GM19397 (cell line): Measurements from ENCODE around the gene UGT2B15.
"Not testable (repeated sequence)": the region's sequence is repeated elsewhere in the genome, so short reads cannot be mapped to it uniquely, and the experiment has no call there.

ENCODE experiments used
- ATAC-seq: cut with Tn5 transposase; IDR thresholded peaks from one replicate; pipeline ENCODE4 v1.9.1; 2021; ENCODE audit warnings: mild to moderate bottlenecking, moderate library complexity; ENCODE audit not compliant: unreplicated experiment

UGT2B15 gene

GRCh38 chr4:68656445-68656973 lies 13.9 kb downstream of the UGT2B15 start:
- peak; percentile 52 for ATAC-seq

DNA sequence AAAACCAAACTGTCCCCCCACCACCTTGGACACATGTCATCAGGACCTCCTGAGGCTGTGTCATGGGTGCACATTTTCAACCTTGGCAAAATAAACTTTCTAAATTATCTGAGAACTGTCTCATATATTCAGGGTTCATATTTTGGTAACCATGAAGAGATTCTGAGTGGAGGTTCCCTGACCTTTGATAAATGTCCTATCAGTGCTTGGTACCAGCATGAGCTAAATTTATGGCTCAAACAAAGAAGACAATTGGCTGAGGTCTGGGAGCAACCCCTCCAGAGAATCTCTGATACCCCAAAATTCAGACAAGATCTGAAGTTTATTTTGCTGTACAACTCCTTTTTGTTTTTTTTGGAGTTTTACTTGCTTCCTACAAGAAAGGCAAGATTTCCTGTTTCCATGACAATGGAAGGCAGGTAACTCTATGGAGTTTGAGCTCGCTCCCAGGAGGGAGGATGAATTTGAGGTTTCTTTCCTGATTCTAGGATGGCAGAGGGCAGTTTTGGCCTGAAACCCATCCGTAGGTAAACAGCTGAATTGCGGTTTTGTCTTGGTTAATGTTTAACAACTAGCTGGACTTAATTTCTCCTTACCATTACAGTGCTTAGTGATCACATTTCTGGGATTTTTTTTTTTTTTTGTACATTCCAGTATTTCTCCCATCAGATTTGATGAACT lies 14.5 kb downstream of the UGT2B15 start:
- ATAC-seq = peak; percentile 30

GRCh38 chr4:68654946-68655721 lies 15.3 kb downstream of the UGT2B15 start:
- ATAC-seq = no peak

DNA sequence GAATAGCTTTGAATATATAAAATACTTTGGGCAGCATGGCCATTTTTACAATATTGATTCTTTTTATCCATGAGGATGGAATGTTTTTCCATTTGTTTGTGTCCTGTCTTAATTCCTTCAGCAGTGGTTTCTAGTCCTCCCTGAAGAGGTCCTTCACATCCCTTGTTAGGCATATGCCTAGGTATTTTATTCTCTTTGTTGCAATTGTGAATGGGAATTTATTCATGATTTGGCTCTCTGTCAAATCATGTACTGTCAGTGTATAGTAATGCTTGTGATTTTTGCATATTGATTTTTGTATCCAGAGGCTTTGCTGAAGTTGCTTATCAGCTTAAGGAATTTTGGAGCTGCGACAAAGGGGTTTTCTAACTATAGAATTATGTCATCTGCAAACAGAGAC lies 18.5 kb downstream of the UGT2B15 start:
- ATAC-seq = no peak

DNA sequence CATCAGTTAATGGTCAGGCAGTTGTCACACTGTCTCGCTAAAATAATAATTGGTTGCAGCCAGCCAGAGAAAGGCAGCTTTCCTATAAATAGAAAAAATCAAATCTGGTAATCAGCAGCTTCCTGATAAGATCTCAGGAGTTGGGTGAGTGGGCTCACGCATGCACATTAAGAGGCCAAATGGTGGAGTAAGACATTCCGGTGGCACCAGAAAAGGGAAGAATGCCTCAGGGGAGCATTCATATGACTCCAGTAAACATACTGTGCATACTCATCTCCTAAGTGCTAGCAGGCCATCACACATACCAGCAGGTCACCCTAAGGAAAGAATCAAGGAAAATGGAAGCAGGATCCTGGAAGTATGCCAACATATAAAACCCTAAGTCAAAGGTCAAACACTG lies 40.1 kb downstream of the UGT2B15 start:
- ATAC-seq = no peak

DNA sequence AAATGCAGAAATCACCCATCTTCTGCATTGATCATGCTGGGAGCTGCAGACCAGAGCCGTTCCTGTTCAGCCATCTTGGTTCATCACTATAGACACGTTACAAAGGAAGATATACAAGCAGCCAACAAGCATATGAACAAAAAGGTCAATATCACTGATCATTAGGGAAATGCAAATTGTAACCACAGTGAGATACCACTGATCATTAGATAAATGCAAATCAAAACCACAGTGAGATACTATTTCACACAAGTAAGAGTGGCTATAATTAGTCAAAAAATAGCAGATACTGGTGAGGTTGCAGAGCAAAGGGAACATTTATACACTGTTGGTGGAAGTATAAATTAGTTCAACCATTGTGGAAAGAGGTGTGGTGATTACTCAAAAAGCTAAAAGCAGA lies 47.7 kb downstream of the UGT2B15 start:
- not testable (repeated sequence) for ATAC-seq

DNA sequence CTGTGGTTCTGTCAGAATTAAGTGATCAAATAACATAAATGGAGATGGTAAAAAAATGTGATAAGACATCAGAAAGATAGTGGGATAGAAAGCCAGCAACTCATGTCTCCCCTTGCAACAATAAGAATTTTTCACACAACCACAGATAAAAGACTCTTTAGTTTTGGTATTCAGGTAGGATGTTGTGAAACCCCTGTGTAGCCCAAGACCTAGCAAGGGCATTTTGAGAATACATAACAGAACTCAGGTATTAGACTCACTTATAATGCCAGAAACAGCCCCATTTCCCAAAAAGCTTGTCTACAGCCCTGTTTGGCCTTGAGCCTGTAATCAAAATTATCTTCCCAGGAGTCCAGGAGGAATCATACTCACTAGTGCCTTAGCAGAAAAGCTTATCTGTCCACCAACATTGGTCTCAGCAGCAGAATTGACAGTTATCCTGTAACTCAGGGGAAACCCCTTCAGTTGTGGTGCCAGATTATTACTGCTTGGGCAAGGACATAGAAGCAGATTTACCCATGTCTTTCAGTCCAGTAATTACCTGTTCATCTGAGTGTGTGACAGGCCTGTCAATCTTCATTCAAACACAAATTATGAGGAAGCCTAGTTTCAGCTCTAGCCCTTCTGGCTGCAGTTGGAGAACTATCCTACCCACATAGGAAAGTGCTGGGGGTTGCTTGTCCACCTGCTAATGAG lies 53.3 kb downstream of the UGT2B15 start:
- ATAC-seq = no peak

- ATAC-seq = no peak
These were observed 54.6 kb downstream of the UGT2B15 start for GRCh38 chr4:68615699-68616422.

GRCh38 chr4:68613752-68614151 lies 56.7 kb downstream of the UGT2B15 start:
- ATAC-seq = no peak

DNA sequence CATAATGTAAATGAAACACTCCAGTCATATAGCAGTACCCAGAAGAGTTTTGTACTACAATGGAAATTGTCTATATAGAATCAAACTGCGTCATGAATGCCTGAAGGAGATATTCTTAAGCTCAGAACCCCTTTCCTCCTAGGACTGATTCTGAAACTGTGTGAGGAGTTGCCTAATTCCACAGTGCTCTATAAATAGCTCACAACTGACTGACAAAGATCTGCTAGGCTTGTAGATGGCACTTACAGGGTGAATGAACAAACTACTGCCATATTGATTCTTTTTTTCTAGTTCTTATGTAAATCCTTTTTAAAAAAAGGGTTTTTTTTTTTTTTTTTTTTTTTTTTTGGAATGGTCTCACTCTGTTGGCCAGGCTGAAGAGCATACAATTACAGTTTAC lies 64.2 kb downstream of the UGT2B15 start:
- ATAC-seq = no peak

DNA sequence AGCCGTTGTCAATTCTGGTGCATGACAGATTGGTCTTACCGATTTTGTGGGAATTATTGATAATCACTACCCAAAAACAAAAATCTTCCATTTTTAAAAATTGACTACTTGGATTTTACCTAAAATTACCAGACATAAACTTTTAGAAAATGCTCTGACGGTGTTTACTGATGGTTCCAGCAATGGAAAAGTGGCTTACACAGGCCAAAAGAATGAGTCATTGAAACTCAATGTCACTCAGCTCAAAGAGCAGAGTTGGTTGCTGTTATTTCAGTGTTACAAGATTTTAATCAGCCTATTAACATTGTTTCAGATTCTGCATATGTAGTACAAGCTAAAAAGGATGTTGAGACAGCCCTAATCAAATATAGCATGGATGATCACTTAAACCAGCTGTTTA lies 71.3 kb downstream of the UGT2B15 start:
- no peak for ATAC-seq

GRCh38 chr4:68597482-68597881 lies 73.0 kb downstream of the UGT2B15 start:
- ATAC-seq = no peak
